ENCODE measurements around the gene PARK7. TPM values are rescaled to one million over a fixed set of nuclear protein-coding genes. Genes with fewer than 3 reads are reported as not detected.

Gene PARK7
- total RNA-seq, 2 donors from 2014 or later, result 206 to 266 TPM

- no peaks in the 10 kb centered on the region for H3K9me3 ChIP-seq
- no peaks in the 10 kb centered on the region for H3K27me3 ChIP-seq
- H3K36me3 ChIP-seq, result peaks cover 16% of the 10 kb centered on the region
- H3K4me1 ChIP-seq, result no peaks in the 10 kb centered on the region
- no peak for DNase-seq (ENCODE audit: low spot score)
- no peak overlapping the region for H3K27ac ChIP-seq
- no peak overlapping the region for H3K4me3 ChIP-seq
- no peak for TF ChIP-seq CTCF (IDR thresholded peaks at IDR 0.05)
Observed at GRCh38 chr1:7989762-7990428, 28.4 kb downstream of the PARK7 start.

- Histone ChIP-seq H3K4me3 (no peak overlapping the region), H3K27me3 (no peaks in the 10 kb centered on the region), H3K4me1 (no peaks in the 10 kb centered on the region), H3K27ac (no peak overlapping the region), H3K36me3 (no peaks in the 10 kb centered on the region), H3K9me3 (no peaks in the 10 kb centered on the region)
- TF ChIP-seq CTCF (IDR thresholded peaks at IDR 0.05), result no peak
- no peak for DNase-seq (ENCODE audit: low spot score)
Observed at GRCh38 chr1:7991504-7992440, 30.3 kb downstream of the PARK7 start.

GRCh38 chr1:7992885-7993284, 31.4 kb downstream of the PARK7 start:
- DNase-seq (ENCODE audit: low spot score), result no peak
- H3K4me3 ChIP-seq, result no peak overlapping the region
- TF ChIP-seq CTCF (IDR thresholded peaks at IDR 0.05), result no peak
- H3K27me3 ChIP-seq, result no peaks in the 10 kb centered on the region
- H3K36me3 ChIP-seq, result no peaks in the 10 kb centered on the region
- H3K4me1 ChIP-seq, result no peaks in the 10 kb centered on the region
- no peak overlapping the region for H3K27ac ChIP-seq
- no peaks in the 10 kb centered on the region for H3K9me3 ChIP-seq

GRCh38 chr1:7993593-7994479, 32.3 kb downstream of the PARK7 start:
- H3K36me3 ChIP-seq, result no peaks in the 10 kb centered on the region
- H3K4me3 ChIP-seq, result no peak overlapping the region
- TF ChIP-seq CTCF (IDR thresholded peaks at IDR 0.05), result no peak
- H3K9me3 ChIP-seq, result no peaks in the 10 kb centered on the region
- no peak overlapping the region for H3K27ac ChIP-seq
- H3K4me1 ChIP-seq, result no peaks in the 10 kb centered on the region
- no peak for DNase-seq (ENCODE audit: low spot score)
- H3K27me3 ChIP-seq, result no peaks in the 10 kb centered on the region

GRCh38 chr1:7994827-7995226, 33.3 kb downstream of the PARK7 start:
- no peaks in the 10 kb centered on the region for H3K4me1 ChIP-seq
- H3K27me3 ChIP-seq, result no peaks in the 10 kb centered on the region
- no peaks in the 10 kb centered on the region for H3K36me3 ChIP-seq
- H3K27ac ChIP-seq, result no peak overlapping the region
- no peak for DNase-seq (ENCODE audit: low spot score)
- TF ChIP-seq CTCF (IDR thresholded peaks at IDR 0.05), result no peak
- no peaks in the 10 kb centered on the region for H3K9me3 ChIP-seq
- H3K4me3 ChIP-seq, result no peak overlapping the region
